ENCODE measurements around the gene CDK14. TPM values are rescaled to one million over a fixed set of nuclear protein-coding genes. Genes with fewer than 3 reads are reported as not detected.

Gene CDK14
- total RNA-seq, 1 donor: 39.1 TPM

- Histone ChIP-seq H3K79me2 (ENCODE audit: insufficient read depth, low read length) (peaks cover 22% of the 10 kb centered on the region), H3K4me3 (ENCODE audit: insufficient read depth, low read length) (no peak overlapping the region), H4K20me1 (ENCODE audit: insufficient read depth, low read length) (no peaks in the 10 kb centered on the region), H3K4me2 (ENCODE audit: insufficient read depth, low read length) (no peak overlapping the region), H3K27me3 (ENCODE audit: insufficient read depth, low read length) (no peaks in the 10 kb centered on the region), H3K27ac (ENCODE audit: low read depth, low read length) (no peak overlapping the region), H3K4me1 (ENCODE audit: insufficient read depth, low read length) (no peaks in the 10 kb centered on the region), H3K9me3 (ENCODE audit: low read depth, low read length) (no peaks in the 10 kb centered on the region), H2AFZ (ENCODE audit: low read length) (no peak overlapping the region), H3K36me3 (ENCODE audit: insufficient read depth, low read length) (no peaks in the 10 kb centered on the region)
- no peak for DNase-seq (ENCODE audit: insufficient read length, low spot score, missing footprints)
- no peak for TF ChIP-seq CTCF (IDR thresholded peaks at IDR 0.05; ENCODE audit: extremely low read depth, low read depth, low read length)
These were observed 141.1 kb downstream of the CDK14 start for GRCh38 chr7:90736968-90737939.

GRCh38 chr7:90738249-90738648 lies 142.1 kb downstream of the CDK14 start:
- Histone ChIP-seq H3K36me3 (ENCODE audit: insufficient read depth, low read length) (no peaks in the 10 kb centered on the region), H2AFZ (ENCODE audit: low read length) (no peak overlapping the region)

GRCh38 chr7:90739716-90740115 lies 143.6 kb downstream of the CDK14 start:
- H3K79me2 ChIP-seq (ENCODE audit: insufficient read depth, low read length): peaks cover 4% of the 10 kb centered on the region

More at GRCh38 chr7:90738249-90738648, 142.1 kb downstream of the CDK14 start:
- no peak for TF ChIP-seq CTCF (IDR thresholded peaks at IDR 0.05; ENCODE audit: extremely low read depth, low read depth, low read length)
- no peaks in the 10 kb centered on the region for H3K9me3 ChIP-seq (ENCODE audit: low read depth, low read length)
- H3K27ac ChIP-seq (ENCODE audit: low read depth, low read length): no peak overlapping the region
- peaks cover 17% of the 10 kb centered on the region for H3K79me2 ChIP-seq (ENCODE audit: insufficient read depth, low read length)
- H3K4me2 ChIP-seq (ENCODE audit: insufficient read depth, low read length): no peak overlapping the region
- H4K20me1 ChIP-seq (ENCODE audit: insufficient read depth, low read length): no peaks in the 10 kb centered on the region
- no peak for DNase-seq (ENCODE audit: insufficient read length, low spot score, missing footprints)
- H3K4me3 ChIP-seq (ENCODE audit: insufficient read depth, low read length): no peak overlapping the region
- H3K4me1 ChIP-seq (ENCODE audit: insufficient read depth, low read length): no peaks in the 10 kb centered on the region
- no peaks in the 10 kb centered on the region for H3K27me3 ChIP-seq (ENCODE audit: insufficient read depth, low read length)

More at GRCh38 chr7:90739716-90740115, 143.6 kb downstream of the CDK14 start:
- Histone ChIP-seq H2AFZ (ENCODE audit: low read length) (no peak overlapping the region), H3K4me3 (ENCODE audit: insufficient read depth, low read length) (no peak overlapping the region), H3K4me1 (ENCODE audit: insufficient read depth, low read length) (no peaks in the 10 kb centered on the region), H3K9me3 (ENCODE audit: low read depth, low read length) (no peaks in the 10 kb centered on the region), H3K27me3 (ENCODE audit: insufficient read depth, low read length) (no peaks in the 10 kb centered on the region), H3K4me2 (ENCODE audit: insufficient read depth, low read length) (no peak overlapping the region), H3K27ac (ENCODE audit: low read depth, low read length) (no peak overlapping the region), H4K20me1 (ENCODE audit: insufficient read depth, low read length) (no peaks in the 10 kb centered on the region), H3K36me3 (ENCODE audit: insufficient read depth, low read length) (no peaks in the 10 kb centered on the region)
- DNase-seq (ENCODE audit: insufficient read length, low spot score, missing footprints): no peak
- no peak for TF ChIP-seq CTCF (IDR thresholded peaks at IDR 0.05; ENCODE audit: extremely low read depth, low read depth, low read length)
